Activated CD8-positive, alpha-beta T cell treated with anti-CD3 and anti-CD28 coated beads, Interleukin-2, amount 10 ng/mL, durations not matched to agents 7 days and 5 days (primary cell): ENCODE measurements around the gene CITED4. TPM values are rescaled to one million over a fixed set of nuclear protein-coding genes. Genes with fewer than 3 reads are reported as not detected.

Experiments
- ATAC-seq: fragments of 150-1000 bp; cut with Tn5 transposase; one replicate; pipeline ENCODE4 v1.10.0; 2021; ENCODE audit warnings: moderate library complexity
- CTCF ChIA-PET: fragments of 350-600 bp; sonication (Branson Sonifier 250); formaldehyde crosslinking; loops from one replicate; lab custom pipeline; 2021; ENCODE audit warnings: antibody characterized with exemption; lab: Charles Lee
- POLR2A ChIA-PET: fragments of 350-600 bp; sonication (Branson Sonifier 250); formaldehyde crosslinking; loops from one replicate; lab custom pipeline; 2021; ENCODE audit warnings: antibody characterized with exemption; lab: Charles Lee
- DNase-seq: peaks from one replicate; pipeline ENCODE4 v3.0.0-alpha.2; 2020
- H3K27ac Mint-ChIP-seq: one replicate; pipeline ENCODE4 v1.8.0; 2021; ENCODE audit warnings: mild to moderate bottlenecking, mixed read lengths
- H3K27me3 Mint-ChIP-seq: one replicate; pipeline ENCODE4 v1.8.0; 2021; ENCODE audit warnings: low read depth, mixed read lengths
- H3K36me3 Mint-ChIP-seq: one replicate; pipeline ENCODE4 v1.8.0; 2021; ENCODE audit warnings: low read depth, mixed read lengths
- H3K4me1 Mint-ChIP-seq: one replicate; pipeline ENCODE4 v1.8.0; 2021; ENCODE audit warnings: low read depth, mixed read lengths
- H3K4me3 Mint-ChIP-seq: one replicate; pipeline ENCODE4 v1.8.0; 2021; ENCODE audit warnings: mild to moderate bottlenecking, mixed read lengths
- H3K9me3 Mint-ChIP-seq: one replicate; pipeline ENCODE4 v1.8.0; 2022; ENCODE audit warnings: mixed read lengths; ENCODE audit not compliant: insufficient read depth
- total RNA-seq, 2 experiments: library from RNA; stranded (reverse); gene quantifications; one replicate each; pipeline ENCODE4 v1.2.3, GENCODE V29; 2021

Gene CITED4
- total RNA-seq, 2 experiments from 2014 or later, result 9.1 to 10.0 TPM

- H3K9me3 Mint-ChIP-seq, result no peaks in the 10 kb centered on the region
These were observed 22.1 kb upstream of the CITED4 start for GRCh38 chr1:40884055-40884795.

DNA sequence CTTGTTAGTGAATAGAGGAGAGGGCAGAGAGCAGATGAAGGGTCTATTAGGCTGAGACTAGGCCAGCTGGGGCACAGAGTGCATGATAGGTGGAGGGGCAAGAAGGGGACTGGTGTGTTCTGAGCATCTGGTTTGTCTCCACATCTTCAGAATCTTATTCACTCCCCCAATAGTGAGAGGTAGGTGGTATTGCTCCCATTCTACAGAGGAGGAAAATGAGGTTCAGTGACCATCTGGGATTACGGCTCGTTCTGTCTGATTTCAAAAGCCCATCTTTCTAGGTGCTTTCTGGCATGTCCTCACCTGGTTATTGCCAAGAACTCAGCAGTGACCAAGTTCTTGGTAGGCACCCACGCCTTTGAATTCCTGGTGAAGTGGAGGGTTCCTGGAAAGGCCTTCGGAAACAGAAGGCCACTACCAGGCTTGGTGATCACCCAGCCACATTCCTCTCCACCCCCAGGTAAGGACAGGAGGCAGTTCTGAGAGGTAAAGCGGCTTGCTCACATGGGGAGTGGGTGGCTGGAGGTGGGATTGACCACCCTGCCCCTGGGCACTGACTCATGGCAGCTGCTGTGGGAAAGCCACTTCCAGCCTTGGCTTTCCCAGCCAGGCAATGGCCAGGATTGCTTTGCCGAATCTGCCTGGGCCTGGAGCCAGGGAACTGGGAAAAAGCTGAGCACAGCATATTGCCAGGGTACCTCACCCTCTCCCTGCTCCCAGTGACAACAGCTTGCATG lies 18.8 kb upstream of the CITED4 start:
- H3K36me3 Mint-ChIP-seq, result peaks cover 13% of the 10 kb centered on the region
- H3K4me3 Mint-ChIP-seq, result no peak overlapping the region
- ChIA-PET POLR2A (no interaction called here), CTCF (interaction anchor here (1.0 kb wide), 1 partner anchor 19 kb away, joined by 3 read pairs; the partner anchor contains the start of gene CITED4)
- H3K27me3 Mint-ChIP-seq, result peaks cover 23% of the 10 kb centered on the region
- no peak overlapping the region for H3K27ac Mint-ChIP-seq
- H3K4me1 Mint-ChIP-seq, result peaks cover 22% of the 10 kb centered on the region
- ATAC-seq (no peak), DNase-seq (no peak)
- H3K9me3 Mint-ChIP-seq, result peaks cover 4% of the 10 kb centered on the region

More at GRCh38 chr1:40884055-40884795, 22.1 kb upstream of the CITED4 start:
- ChIA-PET CTCF (no interaction called here), POLR2A (no interaction called here)
- ATAC-seq, result peak; percentile 27
- H3K4me3 Mint-ChIP-seq, result no peak overlapping the region
- no peak for DNase-seq
- H3K27me3 Mint-ChIP-seq, result peaks cover 49% of the 10 kb centered on the region
- peaks cover 5% of the 10 kb centered on the region for H3K4me1 Mint-ChIP-seq
- H3K36me3 Mint-ChIP-seq, result peaks cover 1% of the 10 kb centered on the region
- H3K27ac Mint-ChIP-seq, result no peak overlapping the region

DNA sequence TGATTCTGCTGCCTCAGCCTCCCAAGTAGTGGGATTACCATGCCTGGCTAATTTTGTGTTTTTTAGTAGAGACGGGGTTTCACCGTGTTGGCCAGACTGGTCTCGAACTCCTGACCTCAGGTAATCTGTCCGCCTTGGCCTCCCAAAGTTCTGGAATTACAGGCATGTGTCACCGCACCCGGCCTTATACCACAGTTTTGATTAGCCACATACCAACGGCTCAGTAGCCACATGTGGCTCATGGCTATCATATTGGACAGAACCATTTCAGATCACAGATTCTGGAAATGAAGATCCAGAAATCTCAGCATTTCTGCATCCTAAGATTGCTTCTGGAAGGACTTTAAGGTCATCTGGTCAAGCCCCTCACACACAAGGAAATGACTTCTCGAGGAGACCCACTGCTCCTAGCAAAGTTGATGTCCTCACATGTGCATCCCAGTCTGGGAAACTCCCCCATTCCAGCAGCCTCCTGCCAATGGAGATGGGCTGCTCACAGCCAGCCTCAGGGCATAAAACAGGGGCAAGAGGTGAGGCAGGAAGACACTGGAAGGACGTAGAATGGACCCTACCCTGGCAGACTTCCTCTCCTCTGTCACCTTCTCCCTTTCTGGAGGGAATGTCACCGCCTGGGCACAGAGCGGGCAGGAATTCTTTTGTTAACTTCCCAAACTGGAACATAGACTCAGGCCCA lies 17.5 kb upstream of the CITED4 start:
- POLR2A ChIA-PET, result no interaction called here
- peaks cover 16% of the 10 kb centered on the region for H3K27me3 Mint-ChIP-seq
- DNase-seq (no peak), ATAC-seq (no peak)
- H3K9me3 Mint-ChIP-seq, result peaks cover 8% of the 10 kb centered on the region
- peaks cover 33% of the 10 kb centered on the region for H3K4me1 Mint-ChIP-seq
- no peak overlapping the region for H3K27ac Mint-ChIP-seq
- CTCF ChIA-PET, result no interaction called here
- H3K4me3 Mint-ChIP-seq, result no peak overlapping the region
- H3K36me3 Mint-ChIP-seq, result peaks cover 17% of the 10 kb centered on the region

- DNase-seq (no peak), ATAC-seq (no peak)
- Mint-ChIP-seq H3K4me3 (no peak overlapping the region), H3K36me3 (peaks cover 17% of the 10 kb centered on the region), H3K9me3 (peaks cover 8% of the 10 kb centered on the region), H3K4me1 (peaks cover 35% of the 10 kb centered on the region), H3K27ac (no peak overlapping the region), H3K27me3 (peaks cover 12% of the 10 kb centered on the region)
- ChIA-PET CTCF (no interaction called here), POLR2A (no interaction called here)
These were observed 16.7 kb upstream of the CITED4 start for GRCh38 chr1:40878906-40879305.

- DNase-seq, result no peak
- Mint-ChIP-seq H3K27ac (peak overlapping the region; percentile 43), H3K9me3 (peaks cover 8% of the 10 kb centered on the region), H3K4me1 (peaks cover 42% of the 10 kb centered on the region), H3K4me3 (no peak overlapping the region), H3K36me3 (peaks cover 15% of the 10 kb centered on the region), H3K27me3 (peaks cover 6% of the 10 kb centered on the region)
- ChIA-PET CTCF (interaction anchor here (1.1 to 2.3 kb wide), 4 partner anchors 14 to 539 kb away, joined by 3 to 9 read pairs (median 4); no protein-coding TSS in a partner anchor), POLR2A (interaction anchor here (1.0 kb wide), 1 partner anchor 9 kb away, joined by 3 read pairs; no protein-coding TSS in a partner anchor)
- ATAC-seq, result no peak
These were observed 15.5 kb upstream of the CITED4 start for GRCh38 chr1:40877698-40878097.

DNA sequence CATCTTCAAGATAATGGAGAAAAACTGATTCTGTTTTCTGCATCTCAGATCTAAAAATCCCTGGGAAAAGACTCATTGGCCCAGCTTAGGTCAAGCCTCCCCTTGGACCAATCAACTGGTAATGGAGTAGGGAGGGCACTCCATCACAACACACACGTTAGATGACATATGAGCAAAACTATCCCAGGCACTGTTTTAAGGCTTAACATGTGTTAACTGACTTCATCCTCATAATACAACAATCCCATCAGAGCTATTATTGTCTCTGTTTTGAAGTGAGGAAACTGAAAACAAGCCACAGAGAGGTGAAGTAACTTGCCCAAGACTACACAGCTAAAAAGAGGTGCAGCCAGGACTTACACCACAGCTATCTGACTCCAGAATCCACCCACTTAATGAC lies 14.7 kb upstream of the CITED4 start:
- peaks cover 15% of the 10 kb centered on the region for H3K36me3 Mint-ChIP-seq
- no peaks in the 10 kb centered on the region for H3K27me3 Mint-ChIP-seq
- DNase-seq (no peak), ATAC-seq (no peak)
- H3K9me3 Mint-ChIP-seq, result peaks cover 8% of the 10 kb centered on the region
- POLR2A ChIA-PET, result interaction anchor here (0.9 to 1.0 kb wide), 2 partner anchors 10 to 14 kb away, joined by 3 to 4 read pairs; partner anchors contain the start of gene CITED4
- CTCF ChIA-PET, result interaction anchor here (0.6 to 3.0 kb wide), 9 partner anchors 13 to 538 kb away, joined by 3 to 40 read pairs (median 5); partner anchors contain the start of gene CITED4
- no peak overlapping the region for H3K4me3 Mint-ChIP-seq
- peak overlapping the region; percentile 43 for H3K27ac Mint-ChIP-seq
- peaks cover 45% of the 10 kb centered on the region for H3K4me1 Mint-ChIP-seq

DNA sequence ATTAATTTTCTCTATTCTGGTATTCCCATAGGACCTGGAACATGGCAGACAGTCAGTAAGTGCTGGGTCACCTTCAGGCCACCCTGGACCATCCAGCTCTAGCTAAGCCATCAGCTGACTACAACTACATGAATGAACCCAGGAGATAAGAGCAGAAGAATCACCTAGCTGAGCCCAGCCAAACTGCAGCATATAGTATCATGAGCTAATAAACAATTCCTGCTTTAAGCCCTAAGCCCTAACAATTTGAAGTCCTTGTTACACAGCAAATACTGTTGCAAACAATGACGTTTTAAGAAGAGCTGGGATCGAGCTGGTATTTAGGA lies 14.2 kb upstream of the CITED4 start:
- DNase-seq (no peak), ATAC-seq (no peak)
- ChIA-PET POLR2A (interaction anchor here (0.9 kb wide), 1 partner anchor 14 kb away, joined by 4 read pairs; the partner anchor contains the start of gene CITED4), CTCF (interaction anchor here (0.6 to 3.0 kb wide), 7 partner anchors 14 to 104 kb away, joined by 3 to 40 read pairs (median 8); partner anchors contain the start of gene CITED4)
- Mint-ChIP-seq H3K9me3 (peaks cover 8% of the 10 kb centered on the region), H3K27ac (peak overlapping the region; percentile 80), H3K36me3 (peaks cover 15% of the 10 kb centered on the region), H3K4me1 (peaks cover 45% of the 10 kb centered on the region), H3K4me3 (no peak overlapping the region), H3K27me3 (no peaks in the 10 kb centered on the region)

DNA sequence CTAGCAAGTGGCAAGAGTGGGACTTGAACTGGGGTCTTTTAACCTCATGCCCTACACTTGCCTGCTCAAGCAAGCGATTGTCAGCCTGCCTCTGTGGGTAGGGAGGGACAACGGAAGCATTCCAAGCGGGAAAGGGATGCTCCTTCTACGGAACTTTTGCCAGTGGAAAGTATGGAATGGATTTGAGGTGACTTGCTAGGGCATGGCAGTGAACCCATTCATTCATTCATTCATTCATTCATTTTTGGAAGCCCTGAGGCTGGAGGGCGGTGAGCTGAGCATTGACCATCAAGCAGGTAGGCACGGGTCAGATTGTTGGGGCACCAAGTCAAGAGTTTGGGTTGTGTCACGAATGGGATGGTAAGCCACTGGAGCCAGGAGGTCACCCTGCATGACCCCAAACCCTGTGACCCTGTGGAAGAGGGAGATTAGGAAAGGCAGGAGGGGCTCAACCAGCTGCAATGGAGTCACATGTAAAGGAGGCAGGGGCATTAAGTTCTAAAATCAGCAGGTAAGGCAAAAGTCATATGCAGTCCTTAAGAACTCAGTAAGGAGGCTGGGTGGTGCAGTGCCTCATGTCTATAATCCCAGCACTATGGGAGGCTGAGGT lies 11.8 kb upstream of the CITED4 start:
- ChIA-PET CTCF (interaction anchor here (1.1 to 2.2 kb wide), 2 partner anchors 24 to 78 kb away, joined by 3 to 8 read pairs; no protein-coding TSS in a partner anchor), POLR2A (interaction anchor here (1.3 kb wide), 1 partner anchor 11 kb away, joined by 4 read pairs; the partner anchor contains the start of gene CITED4)
- Mint-ChIP-seq H3K4me1 (peaks cover 46% of the 10 kb centered on the region), H3K36me3 (peaks cover 15% of the 10 kb centered on the region), H3K4me3 (no peak overlapping the region), H3K9me3 (peaks cover 12% of the 10 kb centered on the region), H3K27me3 (no peaks in the 10 kb centered on the region), H3K27ac (no peak overlapping the region)
- no peak for ATAC-seq
- no peak for DNase-seq

DNA sequence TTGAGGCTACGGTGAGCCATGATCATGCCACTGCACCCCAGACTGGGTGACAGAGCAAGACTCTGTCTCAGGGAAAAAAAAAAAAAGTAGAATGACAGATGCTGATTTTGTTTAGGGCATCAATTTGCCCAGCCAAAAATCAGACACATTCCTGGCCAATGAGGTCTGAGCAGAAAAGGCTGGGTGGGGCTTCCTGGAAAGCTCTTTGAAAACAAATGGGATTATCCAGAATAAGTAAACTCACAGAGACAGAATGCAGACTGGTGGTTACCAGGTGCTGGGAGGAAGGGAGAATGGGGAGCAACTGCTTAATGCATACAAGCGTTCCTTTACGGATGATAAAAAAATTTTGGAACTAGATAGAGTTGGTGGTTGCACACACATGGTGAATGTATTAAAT lies 10.1 kb upstream of the CITED4 start:
- ChIA-PET POLR2A (interaction anchor here (0.6 to 0.9 kb wide), 2 partner anchors 10 to 12 kb away, joined by 3 to 4 read pairs; partner anchors contain the start of gene CITED4), CTCF (interaction anchor here (0.9 to 2.2 kb wide), 2 partner anchors 10 to 79 kb away, joined by 4 to 8 read pairs; partner anchors contain the start of gene CITED4)
- Mint-ChIP-seq H3K4me3 (no peak overlapping the region), H3K9me3 (peaks cover 12% of the 10 kb centered on the region), H3K36me3 (peaks cover 14% of the 10 kb centered on the region), H3K27ac (no peak overlapping the region), H3K27me3 (no peaks in the 10 kb centered on the region), H3K4me1 (peaks cover 50% of the 10 kb centered on the region)
- DNase-seq (no peak), ATAC-seq (no peak)

DNA sequence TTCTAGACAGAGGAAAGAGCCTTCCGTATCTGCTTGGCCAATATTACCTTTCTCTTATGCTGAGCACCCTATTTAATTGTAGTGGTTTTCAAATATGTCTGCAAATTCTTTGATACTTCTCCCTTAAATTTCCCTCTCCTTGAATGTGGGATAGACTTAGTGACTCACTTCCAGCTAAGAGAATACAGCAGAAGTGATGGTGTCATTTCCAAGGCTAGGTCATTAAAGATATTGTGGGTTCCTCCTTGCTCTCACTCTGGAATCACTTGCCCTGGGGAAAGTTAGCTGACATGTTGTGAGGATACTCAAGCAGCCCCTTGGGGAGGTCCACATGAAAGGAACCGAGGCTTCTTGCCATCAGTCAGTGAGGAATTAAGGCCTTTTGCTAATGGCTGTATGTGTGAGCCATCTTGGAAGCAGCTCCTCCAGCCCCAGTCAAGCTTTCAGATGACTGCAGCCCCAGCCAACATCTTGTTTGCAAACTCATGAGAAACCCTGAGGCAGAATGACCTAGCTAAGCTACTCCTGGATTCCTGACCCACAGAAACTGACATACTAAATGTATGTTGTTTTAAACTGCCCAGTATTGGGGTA lies 8.1 kb upstream of the CITED4 start:
- peaks cover 31% of the 10 kb centered on the region for H3K4me1 Mint-ChIP-seq
- no peaks in the 10 kb centered on the region for H3K27me3 Mint-ChIP-seq
- CTCF ChIA-PET, result interaction anchor here (1.2 to 3.9 kb wide), 3 partner anchors 26 to 83 kb away, joined by 3 to 13 read pairs (median 3); no protein-coding TSS in a partner anchor
- H3K4me3 Mint-ChIP-seq, result no peak overlapping the region
- ATAC-seq, result no peak
- H3K27ac Mint-ChIP-seq, result no peak overlapping the region
- H3K9me3 Mint-ChIP-seq, result peaks cover 4% of the 10 kb centered on the region
- no peak for DNase-seq
- POLR2A ChIA-PET, result no interaction called here
- H3K36me3 Mint-ChIP-seq, result no peaks in the 10 kb centered on the region
